PC-3 (cell line): Measurements from ENCODE around the gene BRIP1.

Source experiments
- EZH2 ChIP-seq: fragments of 300-600 bp; sonication (generic); IDR thresholded peaks from one replicate; pipeline ENCODE4 v1.6.1; 2017; ENCODE audit warnings: antibody characterized with exemption, mild to moderate bottlenecking, low read length; ENCODE audit not compliant: unreplicated experiment
- EZH2phosphoT487 ChIP-seq: fragments of 300-600 bp; sonication (generic); IDR thresholded peaks from 2 replicates; pipeline ENCODE4 v1.6.1; 2018; ENCODE audit warnings: mild to moderate bottlenecking, antibody characterized with exemption, low read length, borderline replicate concordance
- TF ChIP-seq, protein P1 (sequence below): fragments of 300-600 bp; sonication (generic); conservative IDR thresholded peaks from 2 replicates; pipeline ENCODE4 v1.5.1; 2017; ENCODE audit warnings: antibody characterized with exemption, low read depth, mild to moderate bottlenecking, low read length

GRCh38 chr17:61808442-61808841 lies 54.9 kb downstream of the BRIP1 start:
- TF ChIP-seq, protein P1, sequence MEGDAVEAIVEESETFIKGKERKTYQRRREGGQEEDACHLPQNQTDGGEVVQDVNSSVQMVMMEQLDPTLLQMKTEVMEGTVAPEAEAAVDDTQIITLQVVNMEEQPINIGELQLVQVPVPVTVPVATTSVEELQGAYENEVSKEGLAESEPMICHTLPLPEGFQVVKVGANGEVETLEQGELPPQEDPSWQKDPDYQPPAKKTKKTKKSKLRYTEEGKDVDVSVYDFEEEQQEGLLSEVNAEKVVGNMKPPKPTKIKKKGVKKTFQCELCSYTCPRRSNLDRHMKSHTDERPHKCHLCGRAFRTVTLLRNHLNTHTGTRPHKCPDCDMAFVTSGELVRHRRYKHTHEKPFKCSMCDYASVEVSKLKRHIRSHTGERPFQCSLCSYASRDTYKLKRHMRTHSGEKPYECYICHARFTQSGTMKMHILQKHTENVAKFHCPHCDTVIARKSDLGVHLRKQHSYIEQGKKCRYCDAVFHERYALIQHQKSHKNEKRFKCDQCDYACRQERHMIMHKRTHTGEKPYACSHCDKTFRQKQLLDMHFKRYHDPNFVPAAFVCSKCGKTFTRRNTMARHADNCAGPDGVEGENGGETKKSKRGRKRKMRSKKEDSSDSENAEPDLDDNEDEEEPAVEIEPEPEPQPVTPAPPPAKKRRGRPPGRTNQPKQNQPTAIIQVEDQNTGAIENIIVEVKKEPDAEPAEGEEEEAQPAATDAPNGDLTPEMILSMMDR, result no peak
- TF ChIP-seq EZH2 (no peak), EZH2phosphoT487 (no peak)
